Endothelial cell of hepatic sinusoid (primary cell): ENCODE data around the gene CHST4.
"Not testable (repeated sequence)": the region's sequence is repeated elsewhere in the genome, so short reads cannot be mapped to it uniquely, and the experiment has no call there.

Source experiments
- in situ Hi-C: cut with HindIII; loops from 2 replicates; pipeline ENCODE4 v1.10.0; 2017; ENCODE audit warnings: low sequenced_read_pairs

The CHST4 gene

DNA sequence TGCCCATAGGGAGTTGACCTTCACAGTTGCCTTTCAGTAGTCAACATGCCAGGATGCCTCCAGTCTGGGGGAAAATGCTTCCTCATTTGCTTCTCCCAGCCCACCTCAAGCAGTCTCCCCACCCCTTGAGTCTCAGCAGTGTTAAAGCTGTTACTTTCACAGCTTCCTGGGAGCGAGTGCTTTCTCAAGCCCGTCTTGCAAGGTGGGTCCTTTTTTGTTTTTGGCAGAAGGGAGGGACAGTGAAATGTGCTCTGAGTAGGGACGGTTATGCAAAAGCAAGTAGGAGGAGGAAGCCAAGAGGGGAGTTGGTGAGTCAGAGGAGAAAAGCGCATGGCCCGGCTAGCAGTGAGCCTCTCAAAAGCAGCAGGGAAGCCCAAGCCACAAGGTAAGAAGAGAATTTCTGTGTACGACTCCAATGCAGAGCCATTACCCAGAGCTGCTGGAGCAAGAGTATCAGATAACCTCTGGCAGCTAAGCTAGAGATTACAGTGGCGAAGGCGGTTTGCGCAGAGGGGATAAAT is at the start of gene CHST4:
TSS of gene CHST4 (plus strand) at position 316 of the 521 bp plus-strand sequence. CDS start 10,252 bp downstream, outside the sequence.
- in situ Hi-C loops: no loop called here

- in situ Hi-C loops: no loop called here
Measured at GRCh38 chr16:71476457-71477124, 49.6 kb upstream of the CHST4 start.

DNA sequence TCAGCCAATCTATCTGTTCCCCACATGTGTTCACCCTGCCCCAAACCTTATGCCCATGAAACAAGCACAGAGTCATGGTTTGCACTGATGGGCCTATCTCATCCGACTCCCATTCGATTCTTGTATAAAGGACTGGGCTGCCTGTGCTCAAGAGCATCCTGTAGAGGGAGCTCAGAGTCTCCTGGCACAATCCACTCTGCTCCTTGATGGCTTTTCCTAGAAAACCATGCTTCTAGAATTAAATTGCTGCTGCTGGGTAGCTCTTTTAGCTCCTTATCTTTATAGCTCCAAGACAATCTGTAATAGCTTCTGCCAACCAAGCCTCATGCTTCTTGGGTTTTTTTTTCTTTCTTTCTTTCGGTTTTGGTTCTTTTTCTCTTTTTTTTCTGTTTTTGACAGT is 46.8 kb upstream of the CHST4 start:
- in situ Hi-C loops: no loop called here

DNA sequence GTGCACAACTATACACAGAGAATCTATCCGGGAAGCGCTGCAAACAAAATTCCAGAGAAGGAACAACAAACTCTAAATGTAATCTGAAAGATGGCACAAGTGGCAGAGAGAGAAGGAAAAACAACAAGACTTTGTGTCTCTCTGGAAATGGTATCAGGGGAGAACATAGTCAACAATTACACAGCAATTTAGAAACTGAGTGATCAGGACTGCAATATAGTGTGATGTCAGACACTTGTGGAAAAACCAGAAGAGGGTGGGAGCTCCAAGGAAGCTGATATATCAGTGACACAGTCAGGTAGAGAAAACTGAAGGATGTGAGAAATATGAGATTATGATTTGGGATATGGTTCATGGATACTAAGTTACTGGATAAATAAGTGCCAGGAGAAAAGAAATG is 45.3 kb upstream of the CHST4 start:
- in situ Hi-C loops: no loop called here

DNA sequence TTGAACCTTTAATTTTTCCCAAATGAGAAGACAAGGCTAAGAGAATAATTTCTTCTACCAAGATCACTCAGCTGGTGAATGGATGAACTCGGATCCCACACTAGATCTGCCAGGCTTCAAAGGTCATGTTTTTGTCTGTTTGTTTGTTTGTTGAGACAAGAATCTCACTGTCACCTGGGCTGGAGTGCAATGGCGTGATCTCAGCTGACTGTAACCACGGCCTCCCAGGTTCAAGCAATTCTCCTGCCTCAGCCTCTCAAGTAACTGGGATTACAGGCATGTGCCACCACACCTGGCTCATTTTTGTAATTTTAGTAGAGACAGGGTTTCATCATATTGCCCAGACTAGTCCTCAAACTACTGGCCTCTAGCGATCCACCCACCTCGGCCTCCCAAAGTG is 43.7 kb upstream of the CHST4 start:
- in situ Hi-C loops: no loop called here

- in situ Hi-C loops: no loop called here
Measured at GRCh38 chr16:71484006-71484893, 42.0 kb upstream of the CHST4 start.

DNA sequence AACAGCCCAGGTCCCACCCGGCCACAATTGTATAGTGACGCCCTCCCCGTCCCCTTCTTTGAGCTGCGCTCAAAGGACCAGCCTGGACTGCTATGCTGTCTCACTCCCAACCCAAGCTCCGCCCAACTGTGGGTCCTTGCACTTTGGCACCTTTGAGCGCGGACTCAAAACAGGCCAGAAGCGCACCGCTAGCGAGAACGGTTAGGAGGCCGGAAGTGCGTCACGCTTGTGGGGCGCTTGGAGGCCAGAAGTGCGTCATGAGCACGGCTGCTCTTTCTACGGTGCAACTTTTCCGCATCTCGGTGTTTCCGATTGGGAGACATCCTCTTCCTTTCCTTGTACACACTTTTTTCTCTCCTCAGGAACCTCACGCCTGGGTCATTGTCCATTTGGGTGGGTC is 37.1 kb upstream of the CHST4 start, which contains the start of gene ZNF19:
TSS of gene ZNF19 (minus strand) at position 203 of the 400 bp plus-strand sequence. CDS start 7,210 bp downstream, outside the sequence.
- in situ Hi-C loops: no loop called here

GRCh38 chr16:71490361-71490760 is 35.9 kb upstream of the CHST4 start:
- in situ Hi-C loops: loop anchor here (5.0 kb wide), 2 partner anchors 67 to 78 kb away; no protein-coding TSS in a partner anchor

- in situ Hi-C loops: loop anchor here (5.0 kb wide), 2 partner anchors 66 to 79 kb away; no protein-coding TSS in a partner anchor
Measured at GRCh38 chr16:71491054-71491453, 35.2 kb upstream of the CHST4 start.

GRCh38 chr16:71492786-71493185 is 33.4 kb upstream of the CHST4 start:
- in situ Hi-C loops: loop anchor here (5.0 kb wide), 2 partner anchors 65 to 80 kb away; no protein-coding TSS in a partner anchor

DNA sequence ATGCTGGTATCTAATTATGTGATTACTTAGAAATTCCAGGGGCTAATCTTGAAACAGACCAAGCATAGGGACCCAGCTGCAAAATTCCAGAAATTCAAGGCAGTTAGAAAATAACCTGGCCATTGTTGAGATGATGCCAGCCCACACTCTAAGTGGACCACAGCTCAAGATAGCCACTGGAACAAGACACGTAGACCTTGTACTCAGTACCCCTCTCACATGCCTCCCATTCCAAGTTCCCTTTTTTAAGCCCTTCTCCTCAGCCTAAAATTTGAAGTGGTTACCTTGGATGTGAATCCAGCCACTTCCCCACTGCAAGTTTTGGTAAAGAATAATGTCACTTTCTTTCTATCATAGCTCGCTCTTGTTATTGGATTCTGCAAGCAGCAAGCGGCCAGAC is 33.0 kb upstream of the CHST4 start:
- in situ Hi-C loops: loop anchor here (5.0 kb wide), 2 partner anchors 64 to 81 kb away; no protein-coding TSS in a partner anchor

DNA sequence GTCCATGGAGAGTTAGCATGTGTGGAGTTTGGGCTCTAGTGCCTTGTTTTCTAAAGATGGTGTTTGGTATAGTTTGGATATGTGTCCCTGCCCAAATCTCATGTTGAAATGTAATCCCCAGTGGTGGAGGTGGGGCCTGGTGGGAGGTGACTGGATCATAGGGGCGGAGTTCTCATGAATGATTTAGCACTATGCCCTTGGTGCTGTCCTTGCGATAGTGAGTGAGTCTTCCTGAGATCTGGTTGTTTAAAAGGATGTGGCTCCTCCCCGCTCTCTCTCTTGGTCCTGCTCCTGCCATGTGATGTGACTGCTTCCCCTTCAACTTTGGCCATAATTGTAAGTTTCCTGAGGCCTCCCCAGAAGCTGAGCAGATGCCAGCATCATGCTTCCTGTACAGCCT is 28.2 kb upstream of the CHST4 start:
- in situ Hi-C loops: no loop called here

GRCh38 chr16:71499775-71500364 is 26.4 kb upstream of the CHST4 start:
- in situ Hi-C loops: no loop called here

- in situ Hi-C loops: no loop called here
Measured at GRCh38 chr16:71500964-71501363, 25.3 kb upstream of the CHST4 start.

- in situ Hi-C loops: no loop called here
Measured at GRCh38 chr16:71501547-71501946, 24.7 kb upstream of the CHST4 start.

DNA sequence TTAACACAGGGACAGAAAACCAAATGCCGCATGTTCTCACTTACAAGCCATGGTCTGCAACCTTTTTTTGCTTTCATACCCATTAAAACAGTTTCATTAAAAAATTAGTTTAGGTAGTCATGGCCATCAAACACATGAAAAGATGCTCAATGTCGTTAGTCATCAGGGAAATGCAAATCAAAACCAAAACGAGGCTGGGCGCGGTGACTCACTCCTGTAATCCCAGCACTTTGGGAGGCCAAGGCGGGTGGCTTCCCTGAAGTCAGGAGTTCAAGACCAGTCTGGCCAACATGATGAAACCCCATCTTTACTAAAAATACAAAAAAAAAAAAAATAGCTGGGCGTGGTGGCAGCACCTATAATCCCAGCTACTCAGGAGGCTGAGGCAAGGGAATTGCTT is 22.2 kb upstream of the CHST4 start:
- in situ Hi-C loops: not testable (repeated sequence)

GRCh38 chr16:71504901-71505300 is 21.3 kb upstream of the CHST4 start:
- in situ Hi-C loops: no loop called here

GRCh38 chr16:71507061-71507460 is 19.2 kb upstream of the CHST4 start:
- in situ Hi-C loops: no loop called here

DNA sequence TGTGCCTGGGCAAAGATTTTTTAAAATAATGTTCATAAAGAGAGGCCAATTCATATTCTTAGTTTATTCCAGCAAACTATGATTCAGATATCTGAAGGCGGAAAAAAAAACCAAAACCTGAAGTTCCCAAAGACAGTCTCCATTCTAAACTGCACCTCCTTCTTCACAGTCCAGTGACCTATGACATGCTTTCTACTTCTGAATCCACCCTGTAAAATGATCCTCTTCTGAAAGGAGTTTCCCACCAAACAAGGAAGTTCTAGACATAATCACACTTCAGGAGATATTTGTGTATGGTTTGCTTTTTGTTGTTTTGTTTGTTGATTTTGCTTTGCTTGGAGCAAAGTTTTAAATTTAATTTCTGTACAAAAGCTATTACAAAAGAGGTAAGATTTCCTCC is 12.9 kb upstream of the CHST4 start:
- in situ Hi-C loops: no loop called here

GRCh38 chr16:71514476-71514875 is 11.8 kb upstream of the CHST4 start:
- in situ Hi-C loops: no loop called here

DNA sequence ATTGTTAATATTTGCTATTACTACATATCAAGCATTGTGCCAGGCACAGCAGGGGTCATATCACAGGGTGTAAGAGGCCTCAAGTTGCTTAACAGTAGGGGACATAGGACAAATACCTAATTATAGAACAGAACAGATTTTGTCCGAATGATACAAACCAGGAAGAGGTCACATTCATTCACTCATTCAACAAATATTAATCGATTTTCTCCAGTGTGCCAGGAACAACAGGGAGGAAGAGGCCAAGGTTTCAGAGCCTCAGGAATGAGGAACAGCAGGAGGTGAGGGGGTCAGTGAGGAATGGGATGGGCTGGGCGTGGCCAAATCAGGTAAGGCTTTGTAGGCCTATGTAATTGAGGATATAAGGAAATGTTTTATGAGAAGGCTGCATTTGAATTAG is 11.2 kb upstream of the CHST4 start:
- in situ Hi-C loops: no loop called here
